HepG2 (cell line): ENCODE measurements around the gene CDCA5. TPM values are rescaled to one million over a fixed set of nuclear protein-coding genes. Genes with fewer than 3 reads are reported as not detected.

ENCODE experiments used
- ARNTL ChIP-seq: sonication (generic); formaldehyde crosslinking; IDR thresholded peaks from 2 replicates; pipeline ENCODE4 v1.4.0; 2020; ENCODE audit warnings: mild to moderate bottlenecking, missing genetic modification reagents
- ATF7-NPFF ChIP-seq: sonication (generic); formaldehyde crosslinking; IDR thresholded peaks from 2 replicates; pipeline ENCODE4 v1.8.1; 2023; ENCODE audit warnings: mild to moderate bottlenecking, low read depth, missing genetic modification reagents, moderate library complexity
- MTF1 ChIP-seq: sonication (generic); formaldehyde crosslinking; IDR thresholded peaks from 2 replicates; pipeline ENCODE4 v1.5.0; 2020; ENCODE audit warnings: missing genetic modification reagents
- ONECUT2 ChIP-seq: sonication (generic); formaldehyde crosslinking; IDR thresholded peaks from 2 replicates; pipeline ENCODE4 v1.4.0; 2020; ENCODE audit warnings: missing genetic modification reagents
- RBM22 ChIP-seq: fragments of 200-400 bp; formaldehyde crosslinking; optimal IDR thresholded peaks from 2 replicates; pipeline ENCODE3; 2017; ENCODE audit warnings: mild to moderate bottlenecking, low read length, moderate library complexity
- SP4 ChIP-seq: sonication (generic); formaldehyde crosslinking; IDR thresholded peaks from 2 replicates; pipeline ENCODE4 v1.8.1; 2023; ENCODE audit warnings: mild to moderate bottlenecking, missing genetic modification reagents
- TAF1 ChIP-seq: sonication (generic); formaldehyde crosslinking; IDR thresholded peaks from 2 replicates; pipeline ENCODE4 v1.4.0; 2020; ENCODE audit warnings: missing genetic modification reagents
- TRAFD1 ChIP-seq: sonication (generic); formaldehyde crosslinking; IDR thresholded peaks from 2 replicates; pipeline ENCODE4 v1.5.1; 2020; ENCODE audit warnings: missing genetic modification reagents, mild to moderate bottlenecking, borderline replicate concordance
- U2AF1 ChIP-seq: fragments of 200-400 bp; formaldehyde crosslinking; optimal IDR thresholded peaks from 2 replicates; pipeline ENCODE3; 2017; ENCODE audit warnings: mild to moderate bottlenecking, low read depth, low read length
- YY1 ChIP-seq: IDR thresholded peaks from 2 replicates; pipeline ENCODE4 v1.6.1; 2011; ENCODE audit warnings: low read length, low read depth, moderate library complexity, mild to moderate bottlenecking; ENCODE audit not compliant: insufficient read depth, insufficient replicate concordance
- ZBTB42 ChIP-seq: sonication (generic); formaldehyde crosslinking; IDR thresholded peaks from 2 replicates; pipeline ENCODE4 v1.5.0; 2020; ENCODE audit warnings: mild to moderate bottlenecking, missing genetic modification reagents
- ZFP62 ChIP-seq: sonication (generic); formaldehyde crosslinking; IDR thresholded peaks from 2 replicates; pipeline ENCODE4 v1.4.0; 2020; ENCODE audit warnings: missing genetic modification reagents
- ZFP82 ChIP-seq: sonication (generic); formaldehyde crosslinking; IDR thresholded peaks from 2 replicates; pipeline ENCODE4 v1.5.1; 2020; ENCODE audit warnings: mild to moderate bottlenecking, missing genetic modification reagents, borderline replicate concordance
- ZFYVE20 ChIP-seq: sonication (generic); formaldehyde crosslinking; IDR thresholded peaks from 2 replicates; pipeline ENCODE4 v1.8.0; 2023; ENCODE audit warnings: low read depth, mild to moderate bottlenecking, moderate library complexity, missing genetic modification reagents, borderline replicate concordance
- ZNF136 ChIP-seq: sonication (generic); formaldehyde crosslinking; IDR thresholded peaks from 2 replicates; pipeline ENCODE4 v1.8.1; 2022; ENCODE audit warnings: low read depth, mild to moderate bottlenecking, moderate library complexity, missing genetic modification reagents
- ZNF605 ChIP-seq: sonication (generic); formaldehyde crosslinking; IDR thresholded peaks from 2 replicates; pipeline ENCODE4 v1.8.0; 2022; ENCODE audit warnings: mild to moderate bottlenecking, missing genetic modification reagents
- ZNF713 ChIP-seq: sonication (generic); formaldehyde crosslinking; IDR thresholded peaks from 2 replicates; pipeline ENCODE4 v1.4.0; 2020; ENCODE audit warnings: mild to moderate bottlenecking, missing genetic modification reagents
- polyA plus RNA-seq, 8 experiments: library from polyadenylated mRNA; depleted of rRNA in 3 of 8; stranded (reverse) in 7 of 8; unstranded in 1 of 8; fragments of >200 nt; fragmentation: Illumina TruSeq in 4 of 8; extraction: Trizol in 4 of 8; gene quantifications; 2 replicates each; pipeline versions ENCODE4 v1.2.1 to v1.2.3, GENCODE V29; 2011 to 2016; ENCODE audit warnings: low read depth in 4 of 8, missing spikeins in 1 of 8, mixed read lengths in 1 of 8; ENCODE audit not compliant: insufficient read depth in 1 of 8
- total RNA-seq, 5 experiments: library from RNA; depleted of rRNA; stranded (reverse); fragments of >200 nt; fragmentation: Illumina TruSeq; extraction: Trizol; gene quantifications; 2 replicates each; pipeline ENCODE4 v1.2.3, GENCODE V29; 2016; ENCODE audit warnings: low read depth in 1 of 5
- TF ChIP-seq, protein P1 (sequence below): sonication (generic); formaldehyde crosslinking; IDR thresholded peaks from 2 replicates; pipeline ENCODE4 v1.5.0; 2020; ENCODE audit warnings: mild to moderate bottlenecking, missing genetic modification reagents
- TF ChIP-seq, protein P2 (sequence below): sonication (generic); formaldehyde crosslinking; IDR thresholded peaks from 2 replicates; pipeline ENCODE4 v1.5.0; 2020; ENCODE audit warnings: missing genetic modification reagents
- TF ChIP-seq, protein P3 (sequence below): sonication (generic); formaldehyde crosslinking; IDR thresholded peaks from 2 replicates; pipeline ENCODE4 v1.4.0; 2020; ENCODE audit warnings: mild to moderate bottlenecking, low read depth, missing genetic modification reagents
- TF ChIP-seq, protein P4 (sequence below): sonication (generic); formaldehyde crosslinking; IDR thresholded peaks from 2 replicates; pipeline ENCODE4 v1.4.0; 2020; ENCODE audit warnings: mild to moderate bottlenecking, missing genetic modification reagents

Gene CDCA5
- total and polyA plus RNA-seq, 2 of the 13 experiments (the other 11 are each of a cell fraction or from before 2014, with no cell fraction given) = 13.5 to 50.6 TPM

DNA sequence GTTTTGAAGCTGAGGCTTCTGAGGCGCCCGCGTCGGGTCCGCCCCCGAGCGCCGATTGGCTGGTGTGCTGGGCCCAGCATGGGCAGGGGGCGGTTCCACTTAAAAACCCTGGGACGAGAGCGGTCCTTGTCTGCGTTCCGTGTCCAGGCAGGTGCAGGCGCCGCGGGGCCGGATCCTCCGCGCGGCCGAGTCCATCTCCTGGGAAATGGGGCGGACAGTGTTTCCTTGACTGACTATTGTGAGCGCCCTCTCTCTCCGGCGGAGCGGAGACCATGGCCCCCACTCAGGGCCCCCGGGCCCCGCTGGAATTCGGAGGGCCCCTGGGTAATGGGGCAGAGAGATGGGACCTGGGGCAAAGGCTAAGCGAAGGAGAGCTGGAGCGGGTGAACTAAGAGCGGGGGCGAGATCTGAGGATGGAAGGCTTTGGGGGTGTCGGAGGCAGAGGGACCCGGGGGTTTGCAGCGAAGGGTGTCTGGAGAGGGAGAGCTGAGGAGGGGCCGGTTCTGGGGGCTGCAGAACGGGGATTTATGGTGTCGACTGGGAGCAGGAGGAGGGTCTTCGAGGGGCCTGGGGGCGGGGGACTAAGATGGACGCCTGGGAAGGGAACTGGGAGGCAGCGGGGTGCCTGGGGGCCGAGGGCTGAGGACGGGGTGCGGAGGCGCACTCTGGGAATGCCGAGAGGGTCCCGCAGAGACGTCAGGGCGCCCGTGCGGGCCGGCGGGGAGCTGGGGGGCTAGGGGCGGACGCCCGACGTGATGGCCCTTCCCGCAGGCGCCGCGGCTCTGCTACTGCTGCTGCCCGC lies 28.1 kb upstream of the CDCA5 start, which contains the start of gene TM7SF2 (continued):
- peak; percentile 79; the same call in 1 of the 2 replicates for TF ChIP-seq ZFP82 (CRISPR knock-in tag)
- TF ChIP-seq YY1 = peak; percentile 61
- peak; percentile 91 for TF ChIP-seq TAF1 (CRISPR knock-in tag)
- TF ChIP-seq U2AF1 = no peak
- TF ChIP-seq ZFP62 (CRISPR knock-in tag) = peak; percentile 74; the same call in 1 of the 2 replicates
- TF ChIP-seq, protein P1, sequence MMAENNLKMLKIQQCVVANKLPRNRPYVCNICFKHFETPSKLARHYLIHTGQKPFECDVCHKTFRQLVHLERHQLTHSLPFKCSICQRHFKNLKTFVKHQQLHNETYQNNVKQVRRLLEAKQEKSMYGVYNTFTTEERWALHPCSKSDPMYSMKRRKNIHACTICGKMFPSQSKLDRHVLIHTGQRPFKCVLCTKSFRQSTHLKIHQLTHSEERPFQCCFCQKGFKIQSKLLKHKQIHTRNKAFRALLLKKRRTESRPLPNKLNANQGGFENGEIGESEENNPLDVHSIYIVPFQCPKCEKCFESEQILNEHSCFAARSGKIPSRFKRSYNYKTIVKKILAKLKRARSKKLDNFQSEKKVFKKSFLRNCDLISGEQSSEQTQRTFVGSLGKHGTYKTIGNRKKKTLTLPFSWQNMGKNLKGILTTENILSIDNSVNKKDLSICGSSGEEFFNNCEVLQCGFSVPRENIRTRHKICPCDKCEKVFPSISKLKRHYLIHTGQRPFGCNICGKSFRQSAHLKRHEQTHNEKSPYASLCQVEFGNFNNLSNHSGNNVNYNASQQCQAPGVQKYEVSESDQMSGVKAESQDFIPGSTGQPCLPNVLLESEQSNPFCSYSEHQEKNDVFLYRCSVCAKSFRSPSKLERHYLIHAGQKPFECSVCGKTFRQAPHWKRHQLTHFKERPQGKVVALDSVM (CRISPR knock-in tag) = peak; percentile 43; the same call in 1 of the 2 replicates
- TF ChIP-seq MTF1 (CRISPR knock-in tag) = no peak; the same call in 1 of the 2 replicates
- TF ChIP-seq, protein P2, sequence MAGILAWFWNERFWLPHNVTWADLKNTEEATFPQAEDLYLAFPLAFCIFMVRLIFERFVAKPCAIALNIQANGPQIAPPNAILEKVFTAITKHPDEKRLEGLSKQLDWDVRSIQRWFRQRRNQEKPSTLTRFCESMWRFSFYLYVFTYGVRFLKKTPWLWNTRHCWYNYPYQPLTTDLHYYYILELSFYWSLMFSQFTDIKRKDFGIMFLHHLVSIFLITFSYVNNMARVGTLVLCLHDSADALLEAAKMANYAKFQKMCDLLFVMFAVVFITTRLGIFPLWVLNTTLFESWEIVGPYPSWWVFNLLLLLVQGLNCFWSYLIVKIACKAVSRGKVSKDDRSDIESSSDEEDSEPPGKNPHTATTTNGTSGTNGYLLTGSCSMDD (CRISPR knock-in tag) = no peak
- peak; percentile 81 for TF ChIP-seq SP4 (CRISPR knock-in tag)
- TF ChIP-seq RBM22 = peak; percentile 96
- TF ChIP-seq ZBTB42 = no peak
- TF ChIP-seq ATF7-NPFF (CRISPR knock-in tag) = 0 out of 2 replicates have a peak, but pooled peaks have one; percentile 73
- peak; percentile 74; the same call in 1 of the 2 replicates for TF ChIP-seq ARNTL (CRISPR knock-in tag)
- TF ChIP-seq, protein P3, sequence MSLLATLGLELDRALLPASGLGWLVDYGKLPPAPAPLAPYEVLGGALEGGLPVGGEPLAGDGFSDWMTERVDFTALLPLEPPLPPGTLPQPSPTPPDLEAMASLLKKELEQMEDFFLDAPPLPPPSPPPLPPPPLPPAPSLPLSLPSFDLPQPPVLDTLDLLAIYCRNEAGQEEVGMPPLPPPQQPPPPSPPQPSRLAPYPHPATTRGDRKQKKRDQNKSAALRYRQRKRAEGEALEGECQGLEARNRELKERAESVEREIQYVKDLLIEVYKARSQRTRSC (CRISPR knock-in tag) = peak; percentile 62; the same call in 1 of the 2 replicates
- peak; percentile 82 for TF ChIP-seq ZNF605
- no peak for TF ChIP-seq ZNF713 (CRISPR knock-in tag)
- no peak for TF ChIP-seq ZFYVE20 (CRISPR knock-in tag)
- TF ChIP-seq ZNF136 (CRISPR knock-in tag) = no peak; the same call in 1 of the 2 replicates
- peak; percentile 47; the same call in 1 of the 2 replicates for TF ChIP-seq ONECUT2 (CRISPR knock-in tag)
- TF ChIP-seq, protein P4, sequence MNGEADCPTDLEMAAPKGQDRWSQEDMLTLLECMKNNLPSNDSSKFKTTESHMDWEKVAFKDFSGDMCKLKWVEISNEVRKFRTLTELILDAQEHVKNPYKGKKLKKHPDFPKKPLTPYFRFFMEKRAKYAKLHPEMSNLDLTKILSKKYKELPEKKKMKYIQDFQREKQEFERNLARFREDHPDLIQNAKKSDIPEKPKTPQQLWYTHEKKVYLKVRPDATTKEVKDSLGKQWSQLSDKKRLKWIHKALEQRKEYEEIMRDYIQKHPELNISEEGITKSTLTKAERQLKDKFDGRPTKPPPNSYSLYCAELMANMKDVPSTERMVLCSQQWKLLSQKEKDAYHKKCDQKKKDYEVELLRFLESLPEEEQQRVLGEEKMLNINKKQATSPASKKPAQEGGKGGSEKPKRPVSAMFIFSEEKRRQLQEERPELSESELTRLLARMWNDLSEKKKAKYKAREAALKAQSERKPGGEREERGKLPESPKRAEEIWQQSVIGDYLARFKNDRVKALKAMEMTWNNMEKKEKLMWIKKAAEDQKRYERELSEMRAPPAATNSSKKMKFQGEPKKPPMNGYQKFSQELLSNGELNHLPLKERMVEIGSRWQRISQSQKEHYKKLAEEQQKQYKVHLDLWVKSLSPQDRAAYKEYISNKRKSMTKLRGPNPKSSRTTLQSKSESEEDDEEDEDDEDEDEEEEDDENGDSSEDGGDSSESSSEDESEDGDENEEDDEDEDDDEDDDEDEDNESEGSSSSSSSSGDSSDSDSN (CRISPR knock-in tag) = no peak; the same call in 1 of the 2 replicates
- TF ChIP-seq TRAFD1 (CRISPR knock-in tag) = no peak
